CD4-positive, alpha-beta T cell treated with Interferon alpha-2 for 1 hour (primary cell): ENCODE measurements around the gene RALY.

ENCODE experiments used
- DNase-seq, 2 donors: peaks; one replicate each; pipeline ENCODE4 v3.0.0-alpha.2; 2020 to 2022

The RALY gene

GRCh38 chr20:33990075-33990474, 3.6 kb upstream of the RALY start:
- DNase-seq, result no peak

GRCh38 chr20:33991502-33991901, 2.2 kb upstream of the RALY start:
- no peak for DNase-seq

GRCh38 chr20:33992145-33992922, 1.4 kb upstream of the RALY start:
- DNase-seq, result no peak

- peak; percentile 99 for DNase-seq
Measured at GRCh38 chr20:33992923-33993575, 662 bp upstream of the RALY start.

- peak; percentile 67 to 84 for DNase-seq
Measured at GRCh38 chr20:33994222-33994913, 657 bp downstream of the RALY start.

GRCh38 chr20:33995053-33995831, 1.5 kb downstream of the RALY start:
- DNase-seq, result no peak

GRCh38 chr20:33999025-33999649, 5.4 kb downstream of the RALY start:
- no peak for DNase-seq

GRCh38 chr20:34001378-34001777, 7.7 kb downstream of the RALY start:
- DNase-seq, result no peak

GRCh38 chr20:34004227-34004626, 10.5 kb downstream of the RALY start:
- DNase-seq, result no peak

GRCh38 chr20:34004790-34005457, 11.2 kb downstream of the RALY start:
- DNase-seq, result no peak

- DNase-seq, result no peak
Measured at GRCh38 chr20:34006619-34007018, 12.9 kb downstream of the RALY start.

- DNase-seq, result no peak
Measured at GRCh38 chr20:34008477-34008876, 14.8 kb downstream of the RALY start.

GRCh38 chr20:34010405-34010931, 16.8 kb downstream of the RALY start:
- no peak for DNase-seq

GRCh38 chr20:34011275-34011674, 17.6 kb downstream of the RALY start:
- no peak for DNase-seq

- no peak for DNase-seq
Measured at GRCh38 chr20:34012330-34012729, 18.6 kb downstream of the RALY start.

- DNase-seq, result no peak
Measured at GRCh38 chr20:34012735-34013134, 19.0 kb downstream of the RALY start.

- DNase-seq, result no peak
Measured at GRCh38 chr20:34013554-34013953, 19.8 kb downstream of the RALY start.

- no peak for DNase-seq
Measured at GRCh38 chr20:34014878-34015277, 21.2 kb downstream of the RALY start.

- DNase-seq, result no peak
Measured at GRCh38 chr20:34015401-34016335, 22.0 kb downstream of the RALY start.

GRCh38 chr20:34016736-34017135, 23.0 kb downstream of the RALY start:
- DNase-seq, result no peak

- DNase-seq, result no peak
Measured at GRCh38 chr20:34017610-34018009, 23.9 kb downstream of the RALY start.
